Epithelial cell of proximal tubule (primary cell): ENCODE results near the gene PLD5. TPM values are rescaled to one million over a fixed set of nuclear protein-coding genes. Genes with fewer than 3 reads are reported as not detected.
"Not testable (repeated sequence)": the region's sequence is repeated elsewhere in the genome, so short reads cannot be mapped to it uniquely, and the experiment has no call there.

Experiments
- DNase-seq: peaks from one replicate; pipeline ENCODE4 v3.0.0-alpha.2; 2011; ENCODE audit warnings: low read depth
- H3K4me3 ChIP-seq: 2 replicates; pipeline ENCODE4 v1.5.1; 2011; ENCODE audit warnings: low read depth, mild to moderate bottlenecking, low read length
- total RNA-seq: library from RNA; depleted of rRNA; stranded (reverse); fragments of >200 nt; gene quantifications from 2 replicates; pipeline ENCODE4 v1.2.3, GENCODE V29; 2015
- TF ChIP-seq, protein P1 (sequence below): conservative IDR thresholded peaks from 2 replicates; pipeline ENCODE4 v1.5.1; 2012; ENCODE audit warnings: low read depth, mild to moderate bottlenecking, low read length

Gene PLD5
- total RNA-seq, 1 donor from 2014 or later = 3.7 TPM

DNA sequence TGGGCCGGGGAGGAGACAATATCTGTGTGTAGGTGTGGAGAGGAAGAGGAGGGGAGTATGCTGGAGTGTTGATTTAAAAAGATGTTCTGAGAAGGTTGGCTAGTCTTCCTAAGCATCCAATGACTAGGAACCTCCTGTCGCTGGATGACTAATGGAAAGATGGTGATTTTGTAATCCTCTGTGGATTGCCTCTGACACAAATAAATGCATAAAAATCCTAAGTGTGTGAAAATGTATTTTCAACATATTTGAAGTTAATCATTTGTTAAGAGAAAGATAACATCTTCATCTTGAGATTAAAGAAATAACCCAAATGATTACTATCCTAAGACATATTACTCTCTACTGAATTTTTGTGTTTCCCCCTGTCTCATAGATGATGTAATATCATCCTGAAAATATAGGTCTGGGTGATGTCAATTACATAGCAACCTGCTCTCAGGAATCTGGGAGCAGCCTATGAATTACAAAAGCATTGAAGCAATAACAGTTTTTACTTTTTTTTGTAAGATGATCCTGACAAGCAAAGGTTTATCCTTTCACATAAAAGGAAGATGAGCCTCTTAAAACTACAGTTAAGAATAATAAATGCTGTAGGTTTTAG is 305.1 kb downstream of the PLD5 start:
- DNase-seq = no peak
- no peak overlapping the region for H3K4me3 ChIP-seq

DNA sequence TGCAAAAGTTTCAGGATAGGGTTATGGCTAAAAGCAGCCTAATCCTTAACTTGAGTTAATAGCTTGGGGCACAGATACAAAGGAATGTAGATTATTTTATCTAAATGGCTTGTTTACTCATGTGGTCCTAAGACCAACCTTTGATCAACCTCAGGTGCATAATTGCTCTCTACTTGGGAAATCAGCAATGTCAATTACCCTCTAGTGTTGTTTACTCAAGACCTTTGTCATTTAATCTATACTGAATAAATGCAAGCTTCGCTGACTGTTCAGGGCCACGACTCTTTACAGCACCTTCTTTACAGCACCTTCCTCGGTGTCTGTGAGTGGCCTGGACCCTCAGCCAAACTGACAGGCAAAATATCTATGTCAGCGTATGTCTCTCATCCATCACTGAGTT is 308.1 kb downstream of the PLD5 start:
- no peak overlapping the region for H3K4me3 ChIP-seq
- no peak for DNase-seq
- TF ChIP-seq, protein P1, sequence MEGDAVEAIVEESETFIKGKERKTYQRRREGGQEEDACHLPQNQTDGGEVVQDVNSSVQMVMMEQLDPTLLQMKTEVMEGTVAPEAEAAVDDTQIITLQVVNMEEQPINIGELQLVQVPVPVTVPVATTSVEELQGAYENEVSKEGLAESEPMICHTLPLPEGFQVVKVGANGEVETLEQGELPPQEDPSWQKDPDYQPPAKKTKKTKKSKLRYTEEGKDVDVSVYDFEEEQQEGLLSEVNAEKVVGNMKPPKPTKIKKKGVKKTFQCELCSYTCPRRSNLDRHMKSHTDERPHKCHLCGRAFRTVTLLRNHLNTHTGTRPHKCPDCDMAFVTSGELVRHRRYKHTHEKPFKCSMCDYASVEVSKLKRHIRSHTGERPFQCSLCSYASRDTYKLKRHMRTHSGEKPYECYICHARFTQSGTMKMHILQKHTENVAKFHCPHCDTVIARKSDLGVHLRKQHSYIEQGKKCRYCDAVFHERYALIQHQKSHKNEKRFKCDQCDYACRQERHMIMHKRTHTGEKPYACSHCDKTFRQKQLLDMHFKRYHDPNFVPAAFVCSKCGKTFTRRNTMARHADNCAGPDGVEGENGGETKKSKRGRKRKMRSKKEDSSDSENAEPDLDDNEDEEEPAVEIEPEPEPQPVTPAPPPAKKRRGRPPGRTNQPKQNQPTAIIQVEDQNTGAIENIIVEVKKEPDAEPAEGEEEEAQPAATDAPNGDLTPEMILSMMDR = no peak

More for the DNA sequence above, 305.1 kb downstream of the PLD5 start:
- TF ChIP-seq, protein P1 = no peak

DNA sequence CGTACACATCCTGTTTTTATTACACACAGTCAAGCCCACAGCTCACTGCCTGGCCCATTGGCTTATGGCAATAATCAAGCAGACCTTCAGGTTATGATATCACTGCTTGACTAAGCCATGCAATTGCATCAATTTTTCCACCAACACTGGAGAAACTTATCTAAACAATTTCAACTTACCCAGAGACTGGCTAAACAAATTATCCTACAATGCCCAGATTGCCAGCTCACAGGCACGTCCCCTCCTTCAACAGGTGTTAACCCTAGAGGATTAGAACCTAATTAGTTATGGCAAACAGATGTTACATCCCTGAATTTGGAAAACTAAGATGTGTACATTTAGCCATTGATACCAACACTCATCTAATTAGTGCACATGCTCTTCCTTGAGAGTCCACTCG is 310.0 kb downstream of the PLD5 start:
- not testable (repeated sequence) for H3K4me3 ChIP-seq, DNase-seq

DNA sequence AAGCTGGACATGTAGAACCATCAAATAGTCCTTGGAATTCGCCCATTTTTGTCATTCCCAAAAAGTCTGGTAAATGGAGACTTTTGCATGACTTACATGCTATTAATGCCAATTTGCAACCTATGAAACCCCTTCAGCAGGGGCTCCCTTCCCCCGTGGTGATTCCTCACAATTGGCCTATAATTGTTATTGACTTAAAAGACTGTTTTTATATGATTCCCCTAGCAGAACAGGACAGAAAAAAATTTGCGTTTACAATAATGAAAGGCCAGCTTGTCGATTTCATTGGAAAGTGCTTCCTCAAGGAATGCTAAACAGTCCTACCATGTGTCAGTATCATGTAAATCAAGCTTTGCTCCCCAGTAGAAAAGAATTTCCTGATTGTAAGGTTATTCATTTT is 311.5 kb downstream of the PLD5 start:
- DNase-seq, H3K4me3 ChIP-seq: not testable (repeated sequence)

DNA sequence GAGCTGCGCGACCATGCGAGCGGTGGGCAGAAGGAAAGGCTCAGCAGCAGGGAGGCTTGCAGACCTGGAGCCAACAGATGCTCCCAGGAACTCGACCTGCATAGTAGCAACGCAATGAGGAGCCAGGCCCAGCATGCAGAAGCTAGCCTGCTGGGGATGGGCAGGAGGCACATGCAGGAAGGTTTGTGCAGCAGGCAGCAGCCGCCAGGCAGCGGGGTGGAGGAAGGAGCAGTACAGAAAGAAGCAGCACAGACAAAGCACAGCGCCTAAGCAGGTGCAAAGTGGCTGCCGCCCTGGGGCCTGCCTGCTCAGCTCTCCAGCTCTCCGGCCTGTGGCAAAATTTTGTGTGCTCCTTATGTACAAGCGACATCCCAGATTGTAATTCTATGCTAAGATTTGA is 312.1 kb downstream of the PLD5 start:
- no peak overlapping the region for H3K4me3 ChIP-seq
- TF ChIP-seq, protein P1 = no peak
- DNase-seq = no peak

DNA sequence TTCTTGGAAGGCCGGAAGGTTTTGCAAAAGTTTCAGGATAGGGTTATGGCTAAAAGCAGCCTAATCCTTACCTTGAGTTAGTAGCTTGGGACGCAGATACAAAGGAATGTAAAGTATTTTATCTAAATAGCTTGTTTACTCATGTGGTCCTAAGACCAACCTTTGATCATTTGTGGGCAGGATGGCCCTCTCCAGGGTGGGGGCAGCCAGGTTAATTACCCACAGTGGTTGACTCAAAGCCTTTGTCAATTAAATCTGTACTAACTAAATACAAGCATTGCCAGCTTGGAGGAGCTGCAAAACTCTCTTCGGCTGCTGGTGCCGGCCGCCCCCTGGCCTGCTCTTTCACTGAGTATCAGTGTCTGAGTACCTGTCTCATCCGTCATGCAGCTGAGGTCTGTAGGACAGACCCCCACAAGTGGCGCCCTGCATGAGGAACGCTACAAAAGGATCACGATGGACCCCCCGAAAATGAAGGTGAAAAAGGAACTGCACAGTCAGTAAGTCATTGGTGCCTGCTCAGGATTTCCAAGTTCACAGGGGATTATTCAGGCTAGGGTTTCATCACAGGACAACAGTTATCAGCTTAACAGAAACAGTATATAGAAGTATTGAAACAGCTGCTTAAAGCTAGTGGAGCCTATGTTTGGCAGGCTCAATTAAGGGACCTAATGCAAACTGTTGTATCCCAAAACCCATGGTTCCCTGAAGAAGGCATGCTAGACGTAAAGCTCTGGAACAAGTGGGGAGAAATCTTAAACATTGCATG is 313.1 kb downstream of the PLD5 start:
- no peak for DNase-seq
- H3K4me3 ChIP-seq = no peak overlapping the region
- TF ChIP-seq, protein P1 = no peak

DNA sequence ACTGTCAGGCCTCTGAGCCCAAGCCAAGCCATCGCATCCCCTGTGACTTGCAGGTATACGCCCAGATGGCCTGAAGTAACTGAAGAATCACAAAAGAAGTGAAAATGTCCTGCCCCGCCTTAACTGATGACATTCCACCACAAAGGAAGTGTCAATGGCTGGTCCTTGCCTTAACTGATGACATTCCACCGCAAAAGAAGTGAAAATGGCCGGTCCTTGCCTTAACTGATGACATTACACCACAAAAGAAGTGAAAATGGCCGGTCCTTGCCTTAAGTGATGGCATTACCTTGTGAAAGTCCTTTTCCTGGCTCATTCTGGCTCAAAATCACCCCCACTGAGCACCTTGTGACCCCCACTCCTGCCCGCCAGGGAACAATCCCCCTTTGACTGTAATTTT is 314.2 kb downstream of the PLD5 start:
- H3K4me3 ChIP-seq, DNase-seq: not testable (repeated sequence)

DNA sequence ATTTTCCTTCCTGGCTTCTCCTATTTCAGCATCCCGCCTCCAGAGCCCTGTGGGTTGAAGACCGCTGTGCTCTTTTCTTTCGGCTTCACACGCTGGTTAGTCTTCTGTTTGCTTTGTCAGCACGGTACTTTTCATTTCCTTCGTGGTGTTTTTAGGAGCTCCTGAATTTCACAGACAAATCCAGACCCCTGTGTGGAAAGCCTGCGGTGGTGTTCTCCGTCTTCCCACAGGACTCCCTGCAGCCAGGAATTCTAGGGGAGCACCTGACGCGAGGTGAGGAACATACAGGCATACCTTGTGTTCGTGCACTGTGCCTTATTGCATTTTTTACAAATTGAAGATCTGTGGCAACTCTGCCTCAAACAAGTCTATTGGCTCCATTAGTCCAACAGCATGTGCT is 315.4 kb downstream of the PLD5 start:
- H3K4me3 ChIP-seq = no peak overlapping the region
- TF ChIP-seq, protein P1 = no peak

More for the DNA sequence above, 315.4 kb downstream of the PLD5 start:
- DNase-seq = no peak
